ENCODE results near the gene CD55. TPM values are rescaled to one million over a fixed set of nuclear protein-coding genes. Genes with fewer than 3 reads are reported as not detected.

Gene CD55
- total and polyA plus RNA-seq, 2 of the 8 experiments (the other 6 are each of a cell fraction or from before 2014, with no cell fraction given): 20.1 to 22.8 TPM

DNA sequence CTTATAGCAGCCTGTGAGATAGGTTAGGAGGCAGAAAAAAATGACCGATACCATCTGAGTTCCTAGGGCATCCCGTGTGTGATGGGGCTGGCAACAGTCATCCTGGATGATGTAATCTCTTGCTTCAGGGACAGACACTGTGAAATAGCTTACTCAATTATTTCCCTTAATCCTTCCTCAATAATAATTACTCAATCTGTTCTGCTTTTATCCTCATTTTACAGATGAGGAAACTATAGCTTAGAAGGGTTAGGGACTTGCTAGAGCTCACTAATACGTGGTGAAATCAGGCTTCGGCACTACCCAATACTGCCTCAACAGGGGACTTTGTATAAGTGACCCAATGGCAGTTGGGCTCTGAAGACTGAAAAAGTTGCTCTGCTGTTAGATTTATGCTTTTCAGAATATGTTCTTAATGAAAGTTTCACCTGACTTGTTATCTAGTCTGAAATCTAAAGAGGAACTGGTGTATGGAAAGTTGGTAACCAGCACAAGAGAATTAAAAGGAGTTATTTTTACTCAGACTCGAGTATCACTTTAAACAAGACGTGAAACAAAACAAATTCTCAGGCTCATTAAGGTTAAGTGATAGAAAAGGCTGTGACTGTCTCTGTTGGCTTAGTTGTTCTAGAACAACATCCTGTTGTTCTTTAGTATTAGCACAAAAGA, 14.4 kb downstream of the CD55 start:
- H2BK5ac ChIP-seq (ENCODE audit: low read depth, low read length): no peak overlapping the region
- no peaks in the 10 kb centered on the region for H3K23me2 ChIP-seq (ENCODE audit: low read depth, low read length)
- no peak overlapping the region for H3K9ac ChIP-seq (replicated peaks in 1 of 4; ENCODE audit: extremely low read depth in 1 of 4, low read depth in 3 of 4, low read length in 3 of 4)
- no peaks in the 10 kb centered on the region for H3K27me3 ChIP-seq (replicated peaks in 1 of 4; ENCODE audit: control insufficient read depth in 3 of 4, extremely low read depth in 1 of 4, insufficient read depth in 3 of 4, low read length in 3 of 4)
- no peaks in the 10 kb centered on the region for H3K9me3 ChIP-seq (ENCODE audit: insufficient read depth in 2 of 2, low read depth in 1 of 2, low read length in 1 of 2)
- DNase-seq (ENCODE audit: low read depth in 1 of 2, low spot score in 2 of 2): no peak
- H3K4me1 ChIP-seq (replicated peaks in 1 of 4; ENCODE audit: control insufficient read depth in 3 of 4, insufficient read depth in 4 of 4, low read length in 3 of 4): no peaks in the 10 kb centered on the region
- H3K4me3 ChIP-seq (ENCODE audit: extremely low read depth in 1 of 4, insufficient read depth in 2 of 4, low read depth in 3 of 4, low read length in 4 of 4): no peak overlapping the region
- ChIA-PET CTCF (ENCODE audit: partially characterized antibody) (interaction anchor here (1.0 to 2.5 kb wide), 8 partner anchors 10 to 164 kb away, joined by 3 to 9 read pairs (median 4); partner anchors contain the start of gene CD55), POLR2A (ENCODE audit: partially characterized antibody) (interaction anchor here (2.1 to 2.8 kb wide), 2 partner anchors 10 to 14 kb away, joined by 10 to 18 read pairs; partner anchors contain the start of gene CD55)
- H2BK20ac ChIP-seq (ENCODE audit: low read length): no peak overlapping the region
- H2AFZ ChIP-seq (ENCODE audit: low read length): no peak overlapping the region
- H4K8ac ChIP-seq (ENCODE audit: extremely low read depth, insufficient read depth, low read length): no peak overlapping the region
- no peak overlapping the region for H2BK120ac ChIP-seq (replicated peaks; ENCODE audit: low read depth, low read length)
- no peak overlapping the region for H3K56ac ChIP-seq (replicated peaks; ENCODE audit: insufficient read length, low read depth, low read length)
- no peak for FAIRE-seq
- no peak overlapping the region for H3K23ac ChIP-seq (ENCODE audit: insufficient read length)
- H4K20me1 ChIP-seq (replicated peaks in 1 of 2; ENCODE audit: control insufficient read depth in 1 of 2, insufficient read depth in 2 of 2, low read length in 2 of 2): no peaks in the 10 kb centered on the region
- no peaks in the 10 kb centered on the region for H3K79me2 ChIP-seq (ENCODE audit: control insufficient read depth in 1 of 2, insufficient read depth in 2 of 2, low read length in 2 of 2)
- no peak for TF ChIP-seq SIN3A (conservative IDR thresholded peaks at IDR 0.05 in 1 of 2, IDR thresholded peaks at IDR 0.05 in 1 of 2; ENCODE audit: low read depth in 1 of 2, low read length in 2 of 2)
- peak in 1 of 2 experiments; percentile 12; a peak in 1 of 4 replicates for TF ChIP-seq RAD21 (IDR thresholded peaks at IDR 0.05 in 1 of 2, conservative IDR thresholded peaks at IDR 0.05 in 1 of 2; ENCODE audit: low read depth in 2 of 2, low read length in 2 of 2)
- H2AK5ac ChIP-seq (ENCODE audit: low read depth, low read length): no peak overlapping the region
- no peak overlapping the region for H2BK12ac ChIP-seq (ENCODE audit: low read depth, low read length)
- no peak overlapping the region for H3K27ac ChIP-seq (ENCODE audit: low read depth, low read length)
- no peak overlapping the region for H3K18ac ChIP-seq (ENCODE audit: extremely low read depth, low read length)
- 90% methylated on average over 6 of the region's 6 CpGs; no CpG with 5 or more reads in 1 of the 2 experiments for WGBS, 2 experiments (ENCODE audit: extremely low coverage in 1 of 2, insufficient coverage in 1 of 2, insufficient read length in 1 of 2, insufficient replicate concordance in 2 of 2, low coverage in 1 of 2, low lambda C conversion rate in 2 of 2, missing lambda C conversion rate in 1 of 2)
- H3K4ac ChIP-seq (replicated peaks; ENCODE audit: insufficient read length, low read depth, low read length): no peak overlapping the region
- no peak overlapping the region for H4K91ac ChIP-seq (replicated peaks; ENCODE audit: insufficient read length, low read length)
- no peaks in the 10 kb centered on the region for H3K79me1 ChIP-seq (ENCODE audit: low read depth, low read length)
- no peak overlapping the region for H4K5ac ChIP-seq (ENCODE audit: insufficient read length, low read depth, low read length)
- no peak overlapping the region for H3K14ac ChIP-seq (ENCODE audit: insufficient read length)
- H3K36me3 ChIP-seq (ENCODE audit: control insufficient read depth in 2 of 4, insufficient read depth in 4 of 4, low read length in 3 of 4): peaks cover 0 to 67% (median 16%) of the 10 kb centered on the region in 4 experiments; a peak in 6 of 8 replicates
- H2BK15ac ChIP-seq (ENCODE audit: low read length): no peak overlapping the region
- H3K4me2 ChIP-seq (ENCODE audit: insufficient read depth in 1 of 2, low read depth in 2 of 2, low read length in 2 of 2): no peak overlapping the region
